Activated CD8-positive, alpha-beta memory T cell treated with anti-CD3 and anti-CD28 coated beads, Interleukin-2, amount 50 U/mL, for 48 hours (primary cell): ENCODE measurements around the gene SERPINE3.

ENCODE experiments used
- DNase-seq: peaks from one replicate; pipeline ENCODE4 v3.0.0-alpha.2; 2020

The SERPINE3 gene

GRCh38 chr13:51339354-51339753 lies at the start of gene SERPINE3:
SERPINE3 (plus strand) TSS chr13:51339691; CDS start chr13:51341092, 1,401 bp downstream.
- DNase-seq = no peak

DNA sequence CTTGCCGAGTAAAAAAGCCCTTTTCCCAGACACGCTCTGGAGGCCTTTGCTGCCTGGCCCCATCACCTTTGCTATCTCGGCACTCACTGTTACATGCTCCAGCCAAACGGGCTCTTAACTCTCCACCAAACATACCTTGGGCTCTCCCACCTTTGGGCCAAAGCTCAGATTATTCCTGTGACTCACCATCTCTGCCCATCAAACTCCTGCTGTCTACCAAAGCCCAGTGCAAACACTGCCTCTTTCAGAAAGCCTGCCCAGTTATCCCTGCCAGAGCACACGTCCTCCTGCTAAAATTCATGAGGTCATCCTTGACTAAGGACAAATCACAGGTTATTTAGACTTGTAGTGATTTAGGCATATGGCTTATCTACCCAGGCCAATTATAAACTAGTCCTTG lies 48.1 kb upstream of the SERPINE3 start:
- DNase-seq = no peak

DNA sequence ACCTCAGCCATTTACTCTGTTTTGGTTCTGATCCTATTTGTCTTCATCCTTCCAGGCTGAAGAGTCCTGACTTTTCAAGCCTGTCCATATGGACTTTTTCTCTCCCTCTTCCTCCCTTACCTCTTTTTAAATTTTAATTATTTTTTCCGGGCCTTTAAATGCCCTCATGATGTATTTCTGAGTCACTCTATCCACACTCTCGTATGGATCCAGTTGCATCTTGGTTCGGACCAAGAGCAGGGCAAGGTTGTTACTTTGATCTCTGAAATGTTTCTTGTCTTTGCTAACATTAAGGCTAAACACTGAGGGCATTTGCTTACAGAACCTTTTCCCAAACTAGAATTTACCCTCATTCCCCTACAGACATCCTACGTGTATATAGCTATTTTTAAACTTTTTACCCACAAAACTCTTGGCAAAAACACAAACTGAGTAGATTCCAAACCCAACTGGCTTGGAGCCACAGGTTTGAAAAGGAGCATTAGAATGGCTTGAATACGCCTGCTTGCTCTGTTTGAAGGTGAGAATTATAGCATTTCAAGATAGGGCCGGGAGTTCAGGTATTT lies 47.4 kb upstream of the SERPINE3 start:
- no peak for DNase-seq

DNA sequence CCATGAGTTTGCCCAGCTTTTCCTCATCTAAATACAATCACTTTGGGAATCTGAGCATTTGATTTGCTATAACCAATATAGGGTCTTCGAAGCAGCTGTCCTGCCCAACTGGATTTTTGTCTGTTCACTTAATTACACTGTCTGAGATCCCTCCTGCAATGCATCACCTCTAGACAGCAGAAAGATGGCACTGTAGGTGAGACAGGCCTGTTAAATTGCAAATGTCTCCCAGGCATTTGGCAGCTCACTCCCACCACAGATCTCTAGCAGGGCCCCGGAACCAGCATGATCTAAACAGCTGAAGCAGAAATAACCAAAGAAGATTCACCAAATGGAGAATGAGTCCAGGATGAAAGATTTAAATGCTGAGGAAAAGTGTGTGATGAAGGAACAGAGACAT lies 41.9 kb upstream of the SERPINE3 start:
- no peak for DNase-seq

DNA sequence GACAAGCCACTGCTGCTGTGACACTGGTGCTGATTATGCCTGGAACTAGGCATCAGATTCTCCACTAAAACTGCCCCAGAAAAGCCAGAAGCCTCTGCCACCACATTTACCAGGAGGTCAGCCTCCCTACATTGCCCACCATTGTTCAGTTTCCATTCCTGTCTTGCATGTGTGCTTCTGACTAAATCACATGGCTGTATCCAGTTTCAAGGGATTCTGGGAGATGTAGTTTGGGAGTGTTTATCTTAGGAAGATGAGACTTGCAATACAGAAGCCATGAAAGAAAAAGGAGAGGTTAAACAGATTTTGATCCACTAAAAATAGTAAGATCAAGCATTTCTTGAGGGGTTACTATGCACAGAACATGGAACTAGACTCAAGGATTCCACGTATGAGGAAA lies 40.7 kb upstream of the SERPINE3 start:
- DNase-seq = no peak

DNA sequence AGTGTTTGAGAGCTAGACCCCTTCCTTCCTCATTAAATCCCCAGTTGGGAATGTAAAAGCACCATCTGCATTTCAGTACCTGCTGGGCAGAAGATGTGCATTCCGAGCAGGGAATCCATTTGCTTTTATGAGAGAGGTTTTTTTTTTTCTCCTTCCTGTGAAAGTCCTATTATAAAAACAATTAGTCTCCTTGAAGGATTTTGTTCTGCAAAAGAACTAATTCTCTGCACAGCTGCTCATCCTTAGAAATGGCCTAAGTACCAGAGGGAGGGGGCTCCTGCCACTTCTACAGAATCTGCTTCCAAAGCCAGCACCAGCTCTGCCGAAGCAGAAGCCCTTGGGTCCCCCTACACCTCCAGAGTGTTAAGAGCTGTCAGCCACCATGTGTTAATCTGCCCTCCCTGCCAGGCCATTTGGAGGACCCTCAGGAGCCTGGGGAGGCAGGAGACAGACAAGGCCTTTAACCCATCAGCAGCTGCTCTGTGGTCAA lies 36.4 kb upstream of the SERPINE3 start:
- no peak for DNase-seq

- no peak for DNase-seq
Observed at GRCh38 chr13:51303882-51304281, 35.6 kb upstream of the SERPINE3 start.

- DNase-seq = no peak
Observed at GRCh38 chr13:51305271-51305967, 34.1 kb upstream of the SERPINE3 start.

- DNase-seq = no peak
Observed at GRCh38 chr13:51308781-51309180, 30.7 kb upstream of the SERPINE3 start.

DNA sequence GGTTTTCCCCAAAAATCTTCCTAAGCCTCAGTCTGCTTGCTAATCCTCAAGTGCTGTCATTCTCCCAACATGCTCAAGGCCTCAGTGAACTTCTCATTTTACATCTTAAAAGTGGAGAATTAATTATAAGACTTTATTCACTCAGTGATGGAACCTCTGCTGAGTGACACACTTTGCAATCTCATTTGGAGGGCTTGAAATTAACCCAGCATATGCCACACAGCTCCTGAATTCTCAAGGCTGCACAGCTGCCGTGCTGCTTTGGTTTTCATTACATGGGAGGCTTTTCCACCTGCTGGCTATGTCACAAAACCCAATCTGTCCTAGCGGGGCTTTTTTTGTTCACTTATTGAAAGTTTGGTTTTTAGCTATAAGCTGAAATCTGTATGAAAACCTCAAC lies 28.3 kb upstream of the SERPINE3 start:
- DNase-seq = no peak

DNA sequence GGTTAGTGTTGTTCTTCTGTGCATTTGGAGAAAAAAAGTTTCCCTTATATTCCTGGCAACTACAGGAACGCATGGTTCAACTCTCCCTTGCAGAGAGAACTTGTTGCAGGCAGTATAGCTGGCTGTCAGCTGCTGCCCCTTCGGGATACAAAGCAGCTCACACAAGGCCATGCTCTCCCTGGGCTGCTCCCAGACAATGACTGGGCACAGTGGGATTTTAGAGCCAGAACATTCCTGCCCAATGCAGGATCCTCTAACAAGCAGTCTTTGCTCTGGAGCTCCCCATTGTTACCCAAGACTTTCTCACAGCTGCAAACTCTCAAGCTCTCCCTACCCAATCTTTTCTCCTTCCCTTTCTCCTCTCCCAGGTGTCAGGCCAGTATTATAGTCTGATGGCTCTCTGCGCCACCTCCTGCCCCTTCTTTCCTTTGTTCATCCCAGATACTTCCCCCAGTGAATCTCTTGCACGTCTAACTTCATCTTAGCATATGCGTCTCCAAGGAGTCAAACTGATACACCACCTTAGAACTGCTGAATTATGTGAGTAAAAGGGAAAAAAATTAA lies 27.5 kb upstream of the SERPINE3 start:
- no peak for DNase-seq

DNA sequence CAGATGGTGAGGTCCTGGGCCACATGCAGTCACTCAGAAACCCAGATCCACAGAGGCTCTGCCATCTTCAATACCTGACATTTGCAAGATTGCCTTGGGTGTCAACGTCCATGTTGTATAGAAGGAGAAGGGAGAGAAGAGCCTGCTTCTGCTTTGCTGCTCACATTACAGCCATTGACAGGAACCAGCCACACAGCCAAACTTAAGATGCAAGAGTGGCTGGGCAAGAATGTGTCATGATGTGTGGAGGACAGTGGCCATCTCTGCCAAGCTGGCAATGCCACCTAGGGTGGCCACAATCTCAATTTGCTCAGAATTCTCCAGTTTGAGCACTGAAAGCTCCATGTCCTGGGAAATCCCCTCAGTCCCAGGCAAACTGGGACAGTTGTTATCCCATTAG lies 25.9 kb upstream of the SERPINE3 start:
- no peak for DNase-seq

DNA sequence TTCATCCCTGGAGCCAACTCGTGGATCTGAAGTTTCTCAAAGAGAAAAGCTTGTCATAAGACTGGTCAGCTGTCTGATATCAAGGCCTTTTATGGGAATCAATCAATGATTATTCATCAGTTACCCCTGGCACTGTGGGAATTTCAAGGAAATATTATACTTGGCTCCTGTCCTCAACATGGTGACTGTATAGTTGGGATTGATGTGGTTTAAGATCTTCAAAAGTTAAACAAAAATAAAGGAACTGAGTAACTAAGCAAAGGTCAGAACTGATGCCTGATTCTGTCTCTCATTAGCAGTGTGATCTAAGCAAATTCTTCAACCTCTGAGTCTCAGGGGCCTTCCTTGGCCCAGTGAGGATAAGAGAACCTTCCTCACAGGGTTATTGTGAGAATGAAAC lies 22.2 kb upstream of the SERPINE3 start:
- DNase-seq = no peak

DNA sequence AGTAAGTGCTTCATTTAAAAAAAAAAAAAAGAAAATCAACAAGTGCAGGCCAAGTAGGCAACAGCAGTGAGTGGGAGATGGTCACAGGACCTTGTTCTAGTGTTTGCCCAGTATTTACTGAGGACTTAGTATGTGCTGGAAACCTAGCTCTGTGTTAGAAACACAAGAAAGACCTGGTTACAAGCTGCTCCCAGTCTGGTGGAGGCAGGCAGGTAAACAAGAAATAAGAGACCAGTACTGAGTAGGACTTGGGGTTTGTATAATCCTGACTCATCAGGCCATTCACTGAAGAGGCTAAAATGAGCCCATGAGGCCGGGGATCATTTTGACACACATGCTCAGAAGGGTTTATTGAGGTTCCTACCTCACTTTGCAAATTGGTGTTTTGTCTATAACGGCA lies 21.5 kb upstream of the SERPINE3 start:
- DNase-seq = no peak

GRCh38 chr13:51318876-51319275 lies 20.6 kb upstream of the SERPINE3 start:
- no peak for DNase-seq

DNA sequence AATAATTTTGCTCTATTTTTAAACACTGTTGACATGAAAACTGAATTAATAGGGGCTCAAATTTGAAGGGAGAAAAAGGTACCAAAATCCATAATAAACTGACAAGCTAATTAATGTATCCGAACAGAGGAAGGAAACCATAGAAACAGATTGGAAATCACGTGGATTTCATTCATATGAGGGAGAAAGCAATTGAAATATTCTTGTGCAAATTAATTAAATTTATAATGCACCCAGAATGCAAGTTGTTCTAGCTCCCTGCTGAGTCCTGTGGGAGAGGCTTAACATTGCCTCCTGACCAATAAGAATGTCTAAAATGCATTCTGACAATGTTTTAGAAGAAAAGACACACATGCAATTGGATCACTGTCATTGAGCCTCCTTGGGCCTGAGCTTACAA lies 17.7 kb upstream of the SERPINE3 start:
- no peak for DNase-seq

DNA sequence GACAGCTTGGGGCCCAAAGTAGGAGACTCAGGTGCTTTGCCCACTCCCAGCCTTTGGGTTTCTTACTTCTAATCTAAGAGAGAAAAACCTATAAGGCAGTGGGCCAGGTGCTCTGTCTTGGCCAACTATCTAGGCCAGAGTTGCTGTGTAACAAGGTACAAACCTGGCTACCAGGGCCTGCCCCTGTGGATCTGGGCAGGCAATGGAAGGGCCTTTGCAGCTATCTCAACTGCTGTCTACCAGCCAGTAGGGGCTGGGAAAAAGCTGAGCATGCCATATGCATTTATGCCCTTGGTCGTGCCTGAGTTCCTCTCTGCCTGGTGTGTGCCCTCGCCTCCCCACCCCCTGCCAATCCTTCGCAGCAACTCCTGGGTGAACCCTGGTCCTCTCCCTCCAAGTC lies 16.7 kb upstream of the SERPINE3 start:
- DNase-seq = no peak

DNA sequence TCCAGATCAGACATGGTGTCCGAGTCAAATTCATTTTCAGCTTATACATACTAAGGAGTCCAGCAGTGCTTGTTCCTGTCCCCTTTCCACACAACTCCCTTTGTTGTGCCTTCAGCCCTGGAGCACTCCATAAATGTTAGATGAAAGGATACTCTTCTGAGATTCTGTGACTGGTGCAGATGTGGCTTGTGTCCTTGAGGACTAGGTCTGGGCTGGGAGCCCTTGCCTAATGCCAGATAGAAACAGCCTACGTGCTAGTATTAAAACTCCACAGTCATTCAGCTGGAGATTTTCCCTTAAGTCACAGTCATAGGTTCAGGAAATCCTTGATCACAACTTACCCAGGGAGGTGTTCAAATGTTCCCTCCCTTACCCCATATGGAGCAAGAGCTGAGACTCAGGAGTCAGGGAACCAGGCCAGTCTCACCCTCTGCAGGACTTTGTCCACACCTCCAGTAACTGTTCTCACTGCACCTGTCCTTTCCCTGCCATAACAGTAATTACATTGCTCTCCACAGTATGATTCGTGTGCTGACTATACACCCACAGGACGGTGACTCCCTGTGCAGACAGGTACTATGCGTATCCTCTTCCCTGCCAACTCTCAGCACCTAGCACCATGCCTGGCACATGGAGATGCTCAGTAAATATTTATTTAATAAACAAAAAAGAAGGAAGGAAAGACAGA lies 15.5 kb upstream of the SERPINE3 start:
- DNase-seq = no peak

DNA sequence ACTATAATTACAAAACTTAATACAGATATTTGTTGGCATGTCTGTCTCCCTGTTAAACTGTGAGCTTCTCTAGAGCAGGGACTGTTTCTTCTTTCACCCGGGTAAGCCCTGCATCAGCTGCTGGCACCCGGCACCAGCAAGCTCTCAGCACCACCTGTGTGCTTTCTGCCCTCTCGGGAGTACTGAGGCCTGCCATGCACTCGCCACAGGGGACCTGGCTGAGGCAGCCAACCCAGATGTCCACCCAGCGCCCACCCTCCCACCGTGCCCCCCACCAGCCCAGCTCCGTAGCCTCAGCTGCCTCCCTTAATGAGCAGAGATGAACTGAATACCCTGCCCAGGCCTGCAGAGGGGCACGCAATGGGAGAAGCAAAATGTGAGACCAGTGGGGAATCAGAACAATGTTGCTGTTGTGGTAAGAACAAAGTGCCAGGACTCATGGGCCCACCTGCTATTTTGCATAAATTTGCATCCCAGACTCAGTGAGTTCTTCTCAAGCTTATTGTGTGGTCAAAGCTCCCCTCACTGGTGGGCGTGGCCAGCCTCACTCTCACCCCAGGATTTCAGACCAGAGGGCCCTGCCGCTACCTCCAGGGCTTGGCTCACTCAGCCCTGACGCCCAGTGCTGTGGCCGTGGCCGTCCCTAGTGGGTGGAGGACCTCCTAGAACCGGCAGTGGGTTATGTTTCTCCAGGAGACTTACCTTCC lies 14.6 kb upstream of the SERPINE3 start:
- DNase-seq = no peak

- no peak for DNase-seq
Observed at GRCh38 chr13:51325837-51326236, 13.7 kb upstream of the SERPINE3 start.

DNA sequence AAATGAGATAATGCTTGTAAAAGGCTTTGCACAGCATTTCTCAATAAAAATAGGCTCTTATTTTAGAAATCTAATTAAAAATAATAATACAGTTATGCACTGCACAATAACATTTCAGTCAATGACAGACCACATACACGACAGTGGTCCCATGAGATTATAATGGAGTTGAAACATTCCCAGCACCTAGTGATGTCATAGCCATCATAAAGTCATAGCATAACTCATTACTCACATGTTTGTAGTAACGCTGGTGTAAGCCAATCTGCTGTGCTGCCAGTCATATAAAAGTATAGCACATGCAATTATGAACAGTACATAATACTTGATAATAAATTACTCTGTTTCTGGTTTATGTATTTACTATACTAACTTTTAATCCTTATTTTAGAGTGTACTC lies 12.7 kb upstream of the SERPINE3 start:
- DNase-seq = no peak

- no peak for DNase-seq
Observed at GRCh38 chr13:51327961-51328360, 11.5 kb upstream of the SERPINE3 start.

DNA sequence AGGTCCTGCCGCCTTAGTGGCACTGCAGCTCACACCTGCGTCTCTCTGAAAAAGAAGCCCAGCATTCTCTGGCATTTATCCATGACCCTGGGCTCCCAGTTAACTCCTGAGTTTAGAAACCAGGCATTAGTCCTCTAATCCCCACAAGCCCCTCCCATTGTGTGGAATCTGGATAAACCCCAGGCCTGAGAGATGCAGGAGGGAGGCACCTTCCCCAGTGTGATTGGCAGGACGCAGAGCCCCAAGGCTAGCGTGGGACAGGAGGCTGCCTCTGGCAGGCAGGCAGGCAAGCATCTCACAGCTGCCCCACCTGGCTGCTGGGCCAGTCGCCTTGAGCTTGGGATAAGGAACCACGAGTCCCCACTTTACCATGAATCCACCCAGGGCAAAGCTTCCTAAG lies 11.0 kb upstream of the SERPINE3 start:
- DNase-seq = no peak
